OCI-LY1 (cell line): Measurements from ENCODE around the gene CD48.
A peak's percentile ranks its signal among the peaks of the same experiment; 100 is the strongest.

Experiments
- H2AFZ ChIP-seq: fragments of 200-600 bp; sonication (generic), shearing (Covaris generic); 2 replicates; pipeline ENCODE4 v1.6.0; 2014; ENCODE audit warnings: antibody characterized with exemption, mild to moderate bottlenecking, low read length
- H3F3A ChIP-seq: fragments of 200-600 bp; sonication (generic), shearing (Covaris generic); 2 replicates; pipeline ENCODE4 v1.6.0; 2014; ENCODE audit warnings: mild to moderate bottlenecking, antibody characterized with exemption, low read length, moderate library complexity; ENCODE audit not compliant: insufficient read depth
- H3K27ac ChIP-seq: fragments of 200-600 bp; sonication (generic); 2 replicates; pipeline ENCODE4 v1.5.1; 2014; ENCODE audit warnings: low read length, mixed run types, mild to moderate bottlenecking, low read depth; ENCODE audit not compliant: poor library complexity, severe bottlenecking
- H3K27me3 ChIP-seq: fragments of 200-600 bp; sonication (generic); 2 replicates; pipeline ENCODE4 v1.6.0; 2014; ENCODE audit warnings: antibody characterized with exemption, mild to moderate bottlenecking, low read length, moderate library complexity; ENCODE audit not compliant: insufficient read depth
- H3K36me3 ChIP-seq: fragments of 200-600 bp; sonication (generic); 2 replicates; pipeline ENCODE4 v1.6.1; 2014; ENCODE audit warnings: mild to moderate bottlenecking, antibody characterized with exemption, low read length, moderate library complexity, mixed read lengths; ENCODE audit not compliant: insufficient read depth
- H3K4me1 ChIP-seq: fragments of 200-600 bp; sonication (generic); 2 replicates; pipeline ENCODE4 v1.5.1; 2014; ENCODE audit warnings: mild to moderate bottlenecking, low read length, moderate library complexity; ENCODE audit not compliant: insufficient read depth, severe bottlenecking
- H3K4me2 ChIP-seq: fragments of 200-600 bp; sonication (generic), shearing (Covaris generic); 2 replicates; pipeline ENCODE4 v1.6.1; 2014; ENCODE audit warnings: low read length
- H3K4me3 ChIP-seq: fragments of 200-600 bp; sonication (generic); 2 replicates; pipeline ENCODE4 v1.5.1; 2014; ENCODE audit warnings: low read length, low read depth, mild to moderate bottlenecking, mixed read lengths; ENCODE audit not compliant: poor library complexity, severe bottlenecking
- H3K79me2 ChIP-seq: fragments of 200-600 bp; shearing (Covaris generic); 2 replicates; pipeline ENCODE4 v1.6.1; 2016; ENCODE audit warnings: mixed run types, low read length, mixed read lengths; ENCODE audit not compliant: insufficient read depth
- H3K9ac ChIP-seq: fragments of 200-600 bp; sonication (generic), shearing (Covaris generic); 2 replicates; pipeline ENCODE4 v1.6.1; 2014; ENCODE audit warnings: mild to moderate bottlenecking, low read length, mixed read lengths
- H3K9me2 ChIP-seq: fragments of 200-600 bp; sonication (generic), shearing (Covaris generic); 2 replicates; pipeline ENCODE4 v1.6.1; 2014; ENCODE audit warnings: low read depth, mild to moderate bottlenecking, low read length, mixed read lengths
- H3K9me3 ChIP-seq: fragments of 200-600 bp; shearing (Covaris generic); 2 replicates; pipeline ENCODE4 v1.6.1; 2014; ENCODE audit warnings: low read length, mixed read lengths
- H4K20me1 ChIP-seq: fragments of 200-600 bp; sonication (generic), shearing (Covaris generic); 2 replicates; pipeline ENCODE4 v1.6.0; 2016; ENCODE audit warnings: mild to moderate bottlenecking, low read length; ENCODE audit not compliant: insufficient read depth
- EZH2 ChIP-seq: fragments of 200-600 bp; sonication (generic), shearing (Covaris generic); IDR thresholded peaks from 2 replicates; pipeline ENCODE4 v1.8.0; 2017; ENCODE audit warnings: borderline replicate concordance, mixed run types, mild to moderate bottlenecking, antibody characterized with exemption, low read length, moderate library complexity, mixed read lengths
- TF ChIP-seq, protein P1 (sequence below): fragments of 200-600 bp; sonication (generic), shearing (Covaris generic); IDR thresholded peaks from 2 replicates; pipeline ENCODE4 v1.5.1; 2017; ENCODE audit warnings: mild to moderate bottlenecking, antibody characterized with exemption, low read length, moderate library complexity, mixed read lengths

Gene CD48

DNA sequence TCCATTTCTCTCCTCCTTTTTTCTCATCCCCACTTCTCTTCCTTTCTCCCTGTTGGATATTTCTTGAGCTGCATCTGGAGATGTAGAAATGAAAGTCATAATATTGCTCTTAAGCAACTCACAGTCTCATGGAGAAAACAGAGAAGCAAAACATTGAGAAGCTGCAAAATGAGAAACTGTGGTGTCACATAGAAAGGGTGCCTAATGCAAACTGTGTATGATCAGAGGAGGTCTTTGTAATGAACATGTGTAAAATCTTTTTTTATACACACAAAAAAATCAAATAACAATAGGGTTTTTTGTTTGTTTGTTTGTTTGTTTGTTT lies 15.7 kb upstream of the CD48 start:
- peaks cover 44% of the 10 kb centered on the region for H3K4me1 ChIP-seq
- H3K9ac ChIP-seq: peak overlapping the region; percentile 43; the same call in 1 of the 2 replicates
- H3K36me3 ChIP-seq: no peaks in the 10 kb centered on the region
- no peaks in the 10 kb centered on the region for H3K27me3 ChIP-seq
- no peaks in the 10 kb centered on the region for H3K9me3 ChIP-seq
- H3K4me2 ChIP-seq: peak overlapping the region; percentile 32; the same call in 1 of the 2 replicates
- H3K79me2 ChIP-seq: no peaks in the 10 kb centered on the region
- H3K4me3 ChIP-seq: no peak overlapping the region
- no peak overlapping the region for H2AFZ ChIP-seq
- no peaks in the 10 kb centered on the region for H3F3A ChIP-seq
- no peak overlapping the region for H3K27ac ChIP-seq
- TF ChIP-seq, protein P1, sequence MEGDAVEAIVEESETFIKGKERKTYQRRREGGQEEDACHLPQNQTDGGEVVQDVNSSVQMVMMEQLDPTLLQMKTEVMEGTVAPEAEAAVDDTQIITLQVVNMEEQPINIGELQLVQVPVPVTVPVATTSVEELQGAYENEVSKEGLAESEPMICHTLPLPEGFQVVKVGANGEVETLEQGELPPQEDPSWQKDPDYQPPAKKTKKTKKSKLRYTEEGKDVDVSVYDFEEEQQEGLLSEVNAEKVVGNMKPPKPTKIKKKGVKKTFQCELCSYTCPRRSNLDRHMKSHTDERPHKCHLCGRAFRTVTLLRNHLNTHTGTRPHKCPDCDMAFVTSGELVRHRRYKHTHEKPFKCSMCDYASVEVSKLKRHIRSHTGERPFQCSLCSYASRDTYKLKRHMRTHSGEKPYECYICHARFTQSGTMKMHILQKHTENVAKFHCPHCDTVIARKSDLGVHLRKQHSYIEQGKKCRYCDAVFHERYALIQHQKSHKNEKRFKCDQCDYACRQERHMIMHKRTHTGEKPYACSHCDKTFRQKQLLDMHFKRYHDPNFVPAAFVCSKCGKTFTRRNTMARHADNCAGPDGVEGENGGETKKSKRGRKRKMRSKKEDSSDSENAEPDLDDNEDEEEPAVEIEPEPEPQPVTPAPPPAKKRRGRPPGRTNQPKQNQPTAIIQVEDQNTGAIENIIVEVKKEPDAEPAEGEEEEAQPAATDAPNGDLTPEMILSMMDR: no peak
- no peak for TF ChIP-seq EZH2
- no peaks in the 10 kb centered on the region for H4K20me1 ChIP-seq
- no peaks in the 10 kb centered on the region for H3K9me2 ChIP-seq

DNA sequence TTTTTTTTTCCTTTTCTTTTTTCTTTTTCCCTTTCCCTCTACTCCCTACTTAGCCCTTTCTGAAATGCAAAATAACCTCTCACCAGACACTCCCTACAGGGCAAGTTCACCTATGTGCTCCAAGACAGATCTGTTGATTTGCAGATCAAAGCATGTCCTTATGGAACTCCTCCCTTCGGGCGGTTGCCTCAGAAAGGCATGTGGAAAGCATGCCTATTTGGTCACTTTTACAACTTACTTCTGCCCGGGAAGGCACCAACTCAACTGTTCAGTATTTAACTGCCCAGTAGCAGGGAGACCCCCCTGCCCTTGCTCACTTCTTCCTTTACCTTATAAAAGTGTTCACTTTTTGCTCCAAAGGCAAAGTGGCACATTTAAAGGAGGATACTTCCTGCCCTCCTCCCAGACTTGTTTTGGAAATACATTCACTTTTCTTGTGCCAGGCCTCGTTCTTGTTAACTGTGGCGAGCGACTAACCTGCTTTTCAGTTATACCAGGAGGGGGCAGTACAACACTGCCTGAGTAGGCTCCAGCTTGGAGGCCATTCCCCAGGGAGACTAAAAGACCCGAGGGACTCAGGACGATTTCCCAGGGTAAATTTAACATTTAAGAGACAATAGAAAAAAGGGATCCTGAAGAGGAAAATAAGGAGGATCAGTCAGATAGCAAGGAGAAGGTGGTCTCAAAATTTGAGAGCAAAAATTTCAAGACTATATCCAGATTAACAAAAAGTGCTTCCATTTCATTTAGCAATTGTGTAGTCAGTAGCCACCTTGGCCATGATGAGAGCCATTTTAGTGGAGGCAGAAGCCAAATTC lies 15.1 kb upstream of the CD48 start:
- Histone ChIP-seq H3K9ac (peak overlapping the region; percentile 43), H3K4me3 (no peak overlapping the region), H3K27ac (peak overlapping the region; percentile 33)

DNA sequence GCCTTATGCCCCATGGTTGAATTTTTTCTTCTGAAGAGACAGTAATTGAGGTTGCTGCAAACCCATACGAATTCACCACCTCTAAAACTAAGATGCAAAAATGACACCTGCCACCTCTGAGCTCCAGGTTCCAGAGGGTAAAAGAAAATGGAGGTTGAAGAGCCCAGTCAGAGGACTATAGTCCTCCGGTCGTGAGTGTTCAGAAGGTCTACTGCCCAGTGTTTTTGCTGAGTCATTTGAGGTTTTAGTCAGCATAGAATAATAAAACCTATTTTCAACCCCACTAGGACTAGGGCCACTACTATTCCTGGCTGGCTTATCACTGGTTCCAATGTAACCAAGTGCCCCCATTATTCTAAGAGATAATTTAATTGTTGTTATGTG lies 14.5 kb upstream of the CD48 start:
- Histone ChIP-seq H3K9ac (peak overlapping the region; percentile 43), H3K9me3 (no peaks in the 10 kb centered on the region), H3K27ac (peak overlapping the region; percentile 33), H3K4me2 (peak overlapping the region; percentile 32; the same call in 1 of the 2 replicates), H3K27me3 (no peaks in the 10 kb centered on the region), H3K79me2 (no peaks in the 10 kb centered on the region), H3K9me2 (no peaks in the 10 kb centered on the region), H3F3A (no peaks in the 10 kb centered on the region), H4K20me1 (no peaks in the 10 kb centered on the region), H3K4me3 (no peak overlapping the region), H3K36me3 (no peaks in the 10 kb centered on the region), H2AFZ (no peak overlapping the region), H3K4me1 (peaks cover 45% of the 10 kb centered on the region)
- TF ChIP-seq, protein P1: no peak
- no peak for TF ChIP-seq EZH2

More for the DNA sequence above, 15.1 kb upstream of the CD48 start:
- H3K4me2 ChIP-seq: peak overlapping the region; percentile 32; the same call in 1 of the 2 replicates
- no peaks in the 10 kb centered on the region for H4K20me1 ChIP-seq
- H3K36me3 ChIP-seq: no peaks in the 10 kb centered on the region
- H3K9me3 ChIP-seq: no peaks in the 10 kb centered on the region
- H3K79me2 ChIP-seq: no peaks in the 10 kb centered on the region
- no peaks in the 10 kb centered on the region for H3K27me3 ChIP-seq
- peak overlapping the region; percentile 56; the same call in 1 of the 2 replicates for H2AFZ ChIP-seq
- TF ChIP-seq, protein P1: peak; percentile 93
- TF ChIP-seq EZH2: no peak
- no peaks in the 10 kb centered on the region for H3F3A ChIP-seq
- peaks cover 45% of the 10 kb centered on the region for H3K4me1 ChIP-seq
- H3K9me2 ChIP-seq: no peaks in the 10 kb centered on the region
